Lower leg skin (tissue), 4 donors: Measurements from ENCODE around the gene CRTAP. TPM values are rescaled to one million over a fixed set of nuclear protein-coding genes. Genes with fewer than 3 reads are reported as not detected.
A peak's percentile ranks its signal among the peaks of the same experiment; 100 is the strongest.

Source experiments
- DNase-seq, 2 donors: peaks; one replicate each; pipeline ENCODE4 v3.0.0-alpha.2; 2019; ENCODE audit warnings: low spot score in 2 of 2
- H3K4me3 ChIP-seq: fragments of 200-600 bp; sonication (generic); 2 replicates; pipeline ENCODE4 v1.5.1; 2017; ENCODE audit warnings: mild to moderate bottlenecking, low read depth; ENCODE audit not compliant: poor library complexity, severe bottlenecking
- POLR2A ChIP-seq, 2 donors: fragments of 450-650 bp; IDR thresholded peaks; one replicate each; pipeline ENCODE4 v1.6.1; 2016 to 2017; ENCODE audit warnings: antibody characterized with exemption in 2 of 2, mild to moderate bottlenecking in 1 of 2, moderate library complexity in 1 of 2
- WGBS, 2 donors: methylation state at CpG; one replicate each; pipeline ENCODE4 v1.1.5; 2018; 5-methylcytosine and 5-hydroxymethylcytosine counted together
- intact Hi-C: fragments of 100-400 bp; cut with DNase I; formaldehyde crosslinking; loops from one replicate; pipeline ENCODE4 v1.15.0; 2023; ENCODE audit warnings: low total_unique reads
- total RNA-seq, 4 donors: library from RNA; depleted of rRNA; stranded (reverse); fragments of >200 nt; gene quantifications; one replicate each; pipeline ENCODE4 v1.1.0, GENCODE V29; 2016
- TF ChIP-seq, protein P1 (sequence below), 3 donors: fragments of 450-650 bp; IDR thresholded peaks; one replicate each; pipeline ENCODE4 v1.5.1; 2016; ENCODE audit warnings: antibody characterized with exemption in 3 of 3, mild to moderate bottlenecking in 3 of 3, moderate library complexity in 2 of 3

Gene CRTAP
- total RNA-seq, 4 donors from 2014 or later: 130 to 258 (median 196) TPM

DNA sequence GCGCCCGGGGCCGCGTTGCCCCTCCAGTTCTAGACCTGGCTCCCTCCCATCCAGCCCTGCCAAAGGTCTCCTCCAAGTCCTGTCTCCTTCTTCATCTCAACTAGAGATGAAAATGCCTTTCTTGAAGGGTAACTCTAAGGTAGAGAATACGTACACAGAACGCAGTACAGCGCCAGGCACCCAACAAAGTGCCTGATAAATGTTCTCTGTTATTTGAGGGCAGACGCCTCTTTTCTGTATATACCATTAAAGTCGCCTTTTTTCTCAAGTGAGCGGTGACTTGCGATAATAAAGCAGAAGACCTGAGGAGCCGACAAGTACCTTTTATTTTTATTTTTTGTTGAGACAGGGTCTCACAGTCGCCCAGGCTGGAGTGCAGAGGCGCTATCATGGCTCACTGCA lies 809 bp downstream of the CRTAP start:
- intact Hi-C loops: no loop called here
- TF ChIP-seq, protein P1, sequence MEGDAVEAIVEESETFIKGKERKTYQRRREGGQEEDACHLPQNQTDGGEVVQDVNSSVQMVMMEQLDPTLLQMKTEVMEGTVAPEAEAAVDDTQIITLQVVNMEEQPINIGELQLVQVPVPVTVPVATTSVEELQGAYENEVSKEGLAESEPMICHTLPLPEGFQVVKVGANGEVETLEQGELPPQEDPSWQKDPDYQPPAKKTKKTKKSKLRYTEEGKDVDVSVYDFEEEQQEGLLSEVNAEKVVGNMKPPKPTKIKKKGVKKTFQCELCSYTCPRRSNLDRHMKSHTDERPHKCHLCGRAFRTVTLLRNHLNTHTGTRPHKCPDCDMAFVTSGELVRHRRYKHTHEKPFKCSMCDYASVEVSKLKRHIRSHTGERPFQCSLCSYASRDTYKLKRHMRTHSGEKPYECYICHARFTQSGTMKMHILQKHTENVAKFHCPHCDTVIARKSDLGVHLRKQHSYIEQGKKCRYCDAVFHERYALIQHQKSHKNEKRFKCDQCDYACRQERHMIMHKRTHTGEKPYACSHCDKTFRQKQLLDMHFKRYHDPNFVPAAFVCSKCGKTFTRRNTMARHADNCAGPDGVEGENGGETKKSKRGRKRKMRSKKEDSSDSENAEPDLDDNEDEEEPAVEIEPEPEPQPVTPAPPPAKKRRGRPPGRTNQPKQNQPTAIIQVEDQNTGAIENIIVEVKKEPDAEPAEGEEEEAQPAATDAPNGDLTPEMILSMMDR (IDR thresholded peaks at IDR 0.05): no peak
- TF ChIP-seq POLR2A (IDR thresholded peaks at IDR 0.05): no peak
- DNase-seq: no peak
- peak overlapping the region; percentile 89 for H3K4me3 ChIP-seq
- 32 to 36% methylated on average over 14 of the region's 14 CpGs for WGBS, 2 donors

DNA sequence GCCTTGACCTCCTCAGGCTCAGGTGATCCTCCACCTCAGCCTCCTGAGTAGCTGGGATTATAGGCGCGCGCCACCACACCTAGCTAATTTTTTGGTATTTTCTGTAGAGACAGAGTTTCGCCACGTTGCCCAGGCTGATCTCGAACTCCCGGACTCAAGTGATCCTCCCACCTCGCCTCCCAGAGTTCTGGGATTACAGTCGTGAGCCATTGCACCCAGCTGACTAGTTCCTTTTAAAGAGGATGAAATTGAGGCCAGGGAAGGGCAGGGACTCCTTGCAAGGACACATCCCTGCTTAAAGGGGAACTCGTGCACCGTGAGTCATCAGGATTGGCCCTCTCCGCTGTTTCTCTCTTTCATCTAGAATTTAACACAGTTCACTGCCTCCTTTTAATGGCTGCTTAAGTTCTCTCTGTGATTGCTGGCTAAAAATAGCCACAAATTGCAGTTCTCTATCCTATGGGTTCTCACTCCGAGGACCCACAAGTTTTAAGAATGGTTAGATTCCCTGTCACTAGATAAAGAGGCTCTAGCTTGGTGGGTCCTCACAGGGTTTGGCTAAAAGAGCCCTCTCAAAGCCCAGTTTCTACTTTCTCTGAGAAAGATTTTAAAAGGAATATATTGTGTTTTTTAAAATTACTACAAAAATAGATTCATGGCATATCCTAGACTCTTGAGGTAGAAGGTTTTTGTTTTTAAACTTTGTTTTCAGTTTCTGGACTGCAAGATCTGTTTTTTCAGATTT lies 1.4 kb downstream of the CRTAP start:
- no peak for TF ChIP-seq POLR2A (IDR thresholded peaks at IDR 0.05)
- TF ChIP-seq, protein P1 (IDR thresholded peaks at IDR 0.05): no peak
- 18 to 25% methylated on average over 13 of the region's 13 CpGs for WGBS, 2 donors
- intact Hi-C loops: no loop called here
- DNase-seq: peak; percentile 94 to 95
- H3K4me3 ChIP-seq: peak overlapping the region; percentile 89

DNA sequence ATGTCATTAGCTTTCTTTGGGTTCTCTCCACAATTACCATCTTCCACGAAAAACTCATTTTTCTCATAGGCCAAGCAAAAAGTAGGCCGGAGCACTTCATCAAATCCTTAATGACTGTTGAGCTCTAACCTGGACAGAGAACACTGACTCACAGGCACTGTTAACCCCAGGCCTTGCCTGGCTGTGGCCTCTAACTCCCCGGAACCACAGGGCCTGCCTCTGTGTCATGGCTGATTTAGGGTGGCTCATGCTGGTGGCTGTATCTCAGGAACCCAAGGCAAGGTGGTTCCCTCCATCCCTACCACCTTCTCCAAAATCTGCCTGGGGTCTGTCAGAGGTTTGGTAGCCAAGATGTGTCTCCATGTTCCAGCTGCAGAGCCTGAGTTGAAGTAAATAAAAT lies 3.6 kb downstream of the CRTAP start:
- no peak overlapping the region for H3K4me3 ChIP-seq
- intact Hi-C loops: no loop called here
- no peak for DNase-seq
- TF ChIP-seq POLR2A (IDR thresholded peaks at IDR 0.05): no peak
- TF ChIP-seq, protein P1 (IDR thresholded peaks at IDR 0.05): no peak
- WGBS, 2 donors: 86 to 94% methylated on average over 3 of the region's 3 CpGs

DNA sequence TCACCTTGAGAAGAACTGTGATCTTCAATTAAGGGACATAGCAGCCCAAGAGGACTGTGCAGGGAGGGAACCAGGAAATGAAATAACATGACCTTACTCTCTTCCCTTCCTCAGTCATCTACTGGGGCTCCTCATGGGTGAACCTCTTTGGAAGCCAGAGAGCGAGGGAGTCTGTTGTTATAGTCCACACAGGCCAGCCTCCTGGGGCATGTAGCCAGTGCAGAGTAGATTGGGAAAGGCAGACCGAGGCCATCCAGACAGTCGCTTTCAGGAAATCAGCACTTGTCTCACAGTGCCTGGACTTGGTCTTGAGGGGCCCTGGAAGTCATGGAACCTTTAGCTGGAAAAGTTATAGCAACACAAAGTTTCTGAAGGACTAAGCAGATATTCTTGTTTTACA lies 6.1 kb downstream of the CRTAP start:
- intact Hi-C loops: loop anchor here (10.0 kb wide), 1 partner anchor 255 kb away; no protein-coding TSS in a partner anchor
- DNase-seq: peak in 1 of 2 donors; percentile 80
- 77 to 81% methylated on average over 3 of the region's 3 CpGs for WGBS, 2 donors
- H3K4me3 ChIP-seq: no peak overlapping the region
- no peak for TF ChIP-seq POLR2A (IDR thresholded peaks at IDR 0.05)
- TF ChIP-seq, protein P1 (IDR thresholded peaks at IDR 0.05): no peak

DNA sequence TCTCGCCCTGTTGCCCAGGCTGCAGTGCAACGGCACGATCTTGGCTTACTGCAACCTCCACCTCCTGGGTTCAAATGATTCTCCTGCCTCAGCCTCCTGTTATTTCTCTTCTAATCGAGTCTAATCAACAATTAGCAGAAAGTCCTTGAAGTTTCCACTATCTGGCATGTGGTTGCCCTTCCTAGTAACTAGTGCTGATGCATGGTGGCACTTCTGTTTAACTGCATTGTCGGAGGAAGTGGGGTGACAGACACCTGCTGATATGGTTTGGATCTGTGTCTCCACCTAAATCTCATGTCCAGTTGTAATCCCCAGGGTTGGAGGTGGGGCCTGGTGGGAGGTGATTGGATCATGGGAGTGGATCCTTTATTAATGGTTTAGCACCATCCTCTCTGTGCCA lies 9.2 kb downstream of the CRTAP start:
- no peak overlapping the region for H3K4me3 ChIP-seq
- 93 to 95% methylated on average over 5 of the region's 5 CpGs for WGBS, 2 donors
- DNase-seq: no peak
- TF ChIP-seq, protein P1 (IDR thresholded peaks at IDR 0.05): no peak
- no peak for TF ChIP-seq POLR2A (IDR thresholded peaks at IDR 0.05)
- intact Hi-C loops: loop anchor here (10.0 kb wide), 1 partner anchor 252 kb away; no protein-coding TSS in a partner anchor
